GM12878 (cell line): ENCODE measurements around the gene IL1RL2. TPM values are rescaled to one million over a fixed set of nuclear protein-coding genes. Genes with fewer than 3 reads are reported as not detected.
A peak's percentile ranks its signal among the peaks of the same experiment; 100 is the strongest.

Experiments used
- ATAC-seq: fragments of 200-7000 bp; cut with Tn5 transposase; 3 replicates; pipeline ENCODE4 v1.9.1; 2020; ENCODE audit warnings: mild to moderate bottlenecking, moderate library complexity
- BruUV-seq: library from RNA; stranded (reverse); fragments of 400-500 nt; replicated peaks from 2 replicates; lab custom pipeline; 2021; lab: Mats Ljungman, UMichigan
- CTCF ChIA-PET: fragments of 300-600 bp; sonication (Branson Sonifier 250); formaldehyde crosslinking; extraction: SDS; loops from one replicate; lab custom pipeline; 2021; ENCODE audit warnings: inconsistent platforms; lab: Yijun Ruan, JAX
- POLR2A ChIA-PET: fragments of 350-600 bp; formaldehyde crosslinking; extraction: SDS; loops from one replicate; lab custom pipeline; 2021; ENCODE audit warnings: inconsistent platforms; lab: Charles Lee
- RAD21 ChIA-PET: fragments of 300-600 bp; sonication (Branson Sonifier 250); formaldehyde crosslinking; loops from one replicate; lab custom pipeline; 2023; ENCODE audit warnings: antibody characterized with exemption; ENCODE audit not compliant: unreplicated experiment; lab: Charles Lee
- SMC1A ChIA-PET: fragments of 300-600 bp; sonication (Branson Sonifier 250); formaldehyde crosslinking; loops from one replicate; lab custom pipeline; 2023; ENCODE audit not compliant: unreplicated experiment, uncharacterized antibody; lab: Charles Lee
- DNase-seq: peaks from one replicate; pipeline ENCODE4 v3.0.0-alpha.2; 2011; ENCODE audit warnings: low read depth, low spot score
- FAIRE-seq: peaks from 3 replicates; lab custom pipeline; 2011; peaks lifted over from hg19 to GRCh38; lab: Jason Lieb, UNC
- H2AFZ ChIP-seq: 2 replicates; pipeline ENCODE4 v1.6.0; 2011; ENCODE audit warnings: low read depth, low read length, control low read depth; ENCODE audit not compliant: control insufficient read depth
- H3K27ac ChIP-seq: 2 replicates; pipeline ENCODE4 v1.5.1; 2011; ENCODE audit warnings: control low read depth; ENCODE audit not compliant: control insufficient read depth, insufficient read depth
- H3K27me3 ChIP-seq, 2 experiments: replicated peaks in 1 of 2; 2 replicates each; pipeline versions ENCODE4 v1.6.0 to v1.6.1; 2011; ENCODE audit warnings: low read length in 1 of 2; ENCODE audit not compliant: control insufficient read depth in 2 of 2, insufficient read depth in 2 of 2
- H3K36me3 ChIP-seq, 2 experiments: 2 replicates each; pipeline ENCODE4 v1.5.1; 2011; ENCODE audit warnings: low read length in 1 of 2; ENCODE audit not compliant: control insufficient read depth in 2 of 2, insufficient read depth in 2 of 2
- H3K4me1 ChIP-seq: 2 replicates; pipeline ENCODE4 v1.6.1; 2011; ENCODE audit warnings: mild to moderate bottlenecking, low read length, moderate library complexity, mixed read lengths; ENCODE audit not compliant: control insufficient read depth, insufficient read depth
- H3K4me2 ChIP-seq: 2 replicates; pipeline ENCODE4 v1.6.0; 2011; ENCODE audit warnings: control low read depth; ENCODE audit not compliant: control insufficient read depth, insufficient read depth
- H3K4me3 ChIP-seq: fragments of 200-600 bp; sonication (generic); 2 replicates; pipeline ENCODE4 v1.5.1; 2016
- H3K79me2 ChIP-seq: 2 replicates; pipeline ENCODE4 v1.6.0; 2011; ENCODE audit warnings: low read length; ENCODE audit not compliant: control insufficient read depth, insufficient read depth
- H3K9ac ChIP-seq: 2 replicates; pipeline ENCODE4 v1.8.0; 2011; ENCODE audit warnings: low read length, control low read depth, mixed read lengths; ENCODE audit not compliant: control insufficient read depth, insufficient read depth
- H3K9me3 ChIP-seq: replicated peaks from 3 replicates; pipeline ENCODE4 v1.5.1; 2011; ENCODE audit warnings: mild to moderate bottlenecking, low read length; ENCODE audit not compliant: control insufficient read depth, insufficient read depth
- H4K20me1 ChIP-seq: 2 replicates; pipeline ENCODE4 v1.6.0; 2011; ENCODE audit not compliant: control insufficient read depth, insufficient read depth
- ATF7 ChIP-seq: fragments of 450-650 bp; IDR thresholded peaks from 2 replicates; pipeline ENCODE4 v1.6.1; 2016; ENCODE audit warnings: low read depth, mild to moderate bottlenecking
- BRCA1 ChIP-seq: IDR thresholded peaks from 2 replicates; pipeline ENCODE4 v1.6.1; 2011; ENCODE audit warnings: low read depth, low read length, improper control_type of control experiment
- CTCF ChIP-seq, 3 experiments: IDR thresholded peaks in 2 of 3; conservative IDR thresholded peaks in 1 of 3; 2 replicates each; pipeline ENCODE4 v1.5.1; 2011; ENCODE audit warnings: low read depth in 3 of 3, low read length in 3 of 3, mild to moderate bottlenecking in 3 of 3, control low read depth in 2 of 3, moderate library complexity in 2 of 3, inconsistent platforms in 1 of 3, mixed read lengths in 1 of 3; ENCODE audit not compliant: control insufficient read depth in 2 of 3, insufficient read depth in 1 of 3; ENCODE audit errors: extremely low read depth in 1 of 3
- EP300 ChIP-seq, 2 experiments: fragments of 150-350 bp in 1 of 2; IDR thresholded peaks; 2 replicates each; pipeline ENCODE4 v1.6.1; 2011 to 2012; ENCODE audit warnings: low read depth in 2 of 2, low read length in 2 of 2, borderline replicate concordance in 1 of 2, improper control_type of control experiment in 1 of 2, inconsistent platforms in 1 of 2; ENCODE audit not compliant: control insufficient read depth in 1 of 2
- MTA2 ChIP-seq: fragments of 450-650 bp; IDR thresholded peaks from 2 replicates; pipeline ENCODE4 v1.6.1; 2016; ENCODE audit warnings: low read depth, mild to moderate bottlenecking, moderate library complexity
- NR2F1 ChIP-seq: fragments of 450-650 bp; conservative IDR thresholded peaks from 2 replicates; pipeline ENCODE4 v1.6.1; 2017; ENCODE audit warnings: mild to moderate bottlenecking
- RAD21 ChIP-seq: IDR thresholded peaks from 2 replicates; pipeline ENCODE4 v1.6.1; 2011; ENCODE audit warnings: mild to moderate bottlenecking, low read depth, low read length, moderate library complexity; ENCODE audit not compliant: insufficient read depth
- SMARCA5 ChIP-seq: fragments of 450-650 bp; IDR thresholded peaks from 2 replicates; pipeline ENCODE4 v1.6.1; 2017; ENCODE audit warnings: mild to moderate bottlenecking
- SMC3 ChIP-seq: IDR thresholded peaks from 2 replicates; pipeline ENCODE4 v1.6.1; 2011; ENCODE audit warnings: low read length, improper control_type of control experiment, borderline replicate concordance
- SREBF1 ChIP-seq: IDR thresholded peaks from 2 replicates; pipeline ENCODE4 v1.6.1; 2012; ENCODE audit warnings: mild to moderate bottlenecking, low read length
- STAT3 ChIP-seq: IDR thresholded peaks from 2 replicates; pipeline ENCODE4 v1.6.1; 2011; ENCODE audit warnings: low read depth, low read length, improper control_type of control experiment
- ZNF622 ChIP-seq: fragments of 450-650 bp; IDR thresholded peaks from 2 replicates; pipeline ENCODE4 v1.6.1; 2017; ENCODE audit warnings: mild to moderate bottlenecking, inconsistent platforms
- ZSCAN29 ChIP-seq: fragments of 450-650 bp; IDR thresholded peaks from 2 replicates; pipeline ENCODE4 v1.6.1; 2017; ENCODE audit warnings: mild to moderate bottlenecking, moderate library complexity
- WGBS: methylation state at CpG from one replicate; pipeline ENCODE4 v1.1.6; 2016; ENCODE audit warnings: low lambda C conversion rate; ENCODE audit not compliant: insufficient replicate concordance, insufficient coverage; ENCODE audit errors: missing lambda C conversion rate; 5-methylcytosine and 5-hydroxymethylcytosine counted together
- in situ Hi-C: fragments of 300-500 bp; cut with MboI; formaldehyde crosslinking; loops from 9 replicates; pipeline ENCODE4 v1.14.3; 2018; ENCODE audit warnings: mixed read lengths
- intact Hi-C: fragments of 100-400 bp; cut with micrococcal nuclease; formaldehyde crosslinking; loops from one replicate; pipeline ENCODE4 v1.14.2; 2022; ENCODE audit not compliant: unreplicated experiment
- polyA plus RNA-seq, 11 experiments: library from polyadenylated mRNA; depleted of rRNA in 4 of 11; unstranded in 6 of 11; stranded (reverse) in 5 of 11; fragments of >200 nt; fragmentation: Nextera tagmentation in 4 of 11; fragmentation: Illumina TruSeq in 1 of 11; extraction: Ambion mirVana in 4 of 11; extraction: Trizol in 1 of 11; gene quantifications; 1 replicate in 1 of 11; 2 replicates in 10 of 11; pipeline versions ENCODE4 v1.2.1 to v1.2.3, GENCODE V29; 2011 to 2016; ENCODE audit warnings: inconsistent platforms in 2 of 11, missing spikeins in 2 of 11, low read depth in 1 of 11
- total RNA-seq, 4 experiments: library from RNA; depleted of rRNA in 3 of 4; stranded (reverse); fragments of >200 nt in 3 of 4; fragmentation: Illumina TruSeq in 1 of 4; extraction: Trizol in 1 of 4; gene quantifications; 2 replicates each; pipeline versions ENCODE4 v1.2.1 to v1.2.3, GENCODE V29; 2013 to 2021

Gene IL1RL2
- total and polyA plus RNA-seq, 10 of the 15 experiments (the other 5 are each of a cell fraction or from before 2014, with no cell fraction given), result not detected

- 0% methylated on average over 1 of the region's 1 CpG for WGBS
- H3K27me3 ChIP-seq, result no peaks in the 10 kb centered on the region; a peak in 1 of 4 replicates
- H3K9me3 ChIP-seq, result no peaks in the 10 kb centered on the region; the same call in 2 of the 3 replicates
- ChIA-PET SMC1A (interaction anchor here (1.1 to 3.7 kb wide), 7 partner anchors 10 to 233 kb away, joined by 3 to 17 read pairs (median 5); no protein-coding TSS in a partner anchor), CTCF (interaction anchor here (0.6 to 6.5 kb wide), 19 partner anchors 9 to 275 kb away, joined by 3 to 83 read pairs (median 4); partner anchors contain the start of genes IL18R1 and IL18RAP)
- no peaks in the 10 kb centered on the region for H3K79me2 ChIP-seq
- H3K4me2 ChIP-seq, result no peak overlapping the region
- DNase-seq, result no peak
- no TSS peak for BruUV-seq
- no peaks in the 10 kb centered on the region for H3K36me3 ChIP-seq
- H2AFZ ChIP-seq, result no peak overlapping the region
- H3K9ac ChIP-seq, result no peak overlapping the region
- in situ Hi-C loops, result loop anchor here (5.0 kb wide), 2 partner anchors 104 to 189 kb away; partner anchors contain the start of gene IL18R1
- no peaks in the 10 kb centered on the region for H4K20me1 ChIP-seq
- no peak overlapping the region for H3K4me3 ChIP-seq
- peak; percentile 35; the same call in 1 of the 2 replicates for TF ChIP-seq NR2F1
- 0 out of 4 replicates have a peak, but pooled peaks of 1 of the 2 experiments have one; percentile 14 for TF ChIP-seq EP300 (IDR thresholded peaks at IDR 0.05; ENCODE audit: borderline replicate concordance in 1 of 2, control insufficient read depth in 1 of 2, low read depth in 2 of 2, low read length in 2 of 2)
- TF ChIP-seq SMARCA5, result no peak
- no peak for TF ChIP-seq ZNF622
- TF ChIP-seq, all 136 proteins: peak for 2
- Histone ChIP-seq H3K4me1 (no peaks in the 10 kb centered on the region), H3K27ac (no peak overlapping the region)
- no peak for FAIRE-seq
- peak; percentile 36 for ATAC-seq
- intact Hi-C loops, result loop anchor here (1.0 kb wide), 1 partner anchor 103 kb away; no protein-coding TSS in a partner anchor
- ChIA-PET RAD21 (interaction anchor here (0.6 to 1.2 kb wide), 6 partner anchors 12 to 369 kb away, joined by 3 to 5 read pairs (median 4); no protein-coding TSS in a partner anchor), POLR2A (no interaction called here)
Observed at GRCh38 chr2:102253140-102253752, 66.4 kb downstream of the IL1RL2 start.

- in situ Hi-C loops, result loop anchor here (5.0 kb wide), 2 partner anchors 104 to 189 kb away; partner anchors contain the start of gene IL18R1
- Histone ChIP-seq H3K4me3 (no peak overlapping the region), H3K27ac (no peak overlapping the region), H3K36me3 (no peaks in the 10 kb centered on the region), H3K4me2 (no peak overlapping the region), H3K9me3 (no peaks in the 10 kb centered on the region; the same call in 2 of the 3 replicates), H3K79me2 (no peaks in the 10 kb centered on the region), H4K20me1 (no peaks in the 10 kb centered on the region), H2AFZ (no peak overlapping the region), H3K4me1 (no peaks in the 10 kb centered on the region), H3K9ac (no peak overlapping the region), H3K27me3 (no peaks in the 10 kb centered on the region; a peak in 1 of 4 replicates)
- CTCF ChIA-PET, result interaction anchor here (0.6 to 6.5 kb wide), 20 partner anchors 9 to 275 kb away, joined by 3 to 83 read pairs (median 4); partner anchors contain the start of genes IL18R1 and IL18RAP
- no TSS peak for BruUV-seq
- POLR2A ChIA-PET, result no interaction called here
- TF ChIP-seq RAD21 (peak; percentile 34; the same call in 1 of the 2 replicates), CTCF (IDR thresholded peaks at IDR 0.05 in 2 of 3, conservative IDR thresholded peaks at IDR 0.05 in 1 of 3; ENCODE audit: control insufficient read depth in 2 of 3, extremely low read depth in 1 of 3, insufficient read depth in 1 of 3, low read depth in 3 of 3, low read length in 3 of 3) (peak in 2 of 3 experiments; percentile 5 to 21; a peak in 1 of 6 replicates), SREBF1 (no peak), BRCA1 (no peak), ZNF622 (no peak), SMC3 (peak; percentile 22; the same call in 1 of the 2 replicates), ATF7 (no peak), MTA2 (no peak), ZSCAN29 (no peak), STAT3 (no peak)
- DNase-seq (no peak), FAIRE-seq (peak; percentile 49), ATAC-seq (0 out of 3 replicates have a peak, but pooled peaks have one; percentile 27)
- intact Hi-C loops, result loop anchor here (1.0 kb wide), 1 partner anchor 103 kb away; no protein-coding TSS in a partner anchor
- RAD21 ChIA-PET, result interaction anchor here (0.6 to 1.2 kb wide), 6 partner anchors 13 to 370 kb away, joined by 3 to 5 read pairs (median 4); no protein-coding TSS in a partner anchor
- 3% methylated on average over 2 of the region's 2 CpGs for WGBS
- SMC1A ChIA-PET, result interaction anchor here (0.7 to 3.7 kb wide), 8 partner anchors 10 to 233 kb away, joined by 3 to 17 read pairs (median 4); no protein-coding TSS in a partner anchor
Observed at GRCh38 chr2:102253753-102254150, 66.9 kb downstream of the IL1RL2 start.
